NCI-H146 treated with DMSO at 0.1 percent for 48 hours (cell line): ENCODE measurements around the gene BAIAP2.

Experiments used
- DNase-seq: peaks from one replicate; lab custom pipeline; 2025; ENCODE audit not compliant: unreplicated experiment; lab: John Stamatoyannopoulos, UW

The BAIAP2 gene

GRCh38 chr17:81154961-81155360 is 120.0 kb downstream of the BAIAP2 start:
- no peak for DNase-seq

GRCh38 chr17:81156866-81157805 is 122.2 kb downstream of the BAIAP2 start:
- no peak for DNase-seq

GRCh38 chr17:81157848-81158687 is 123.1 kb downstream of the BAIAP2 start:
- DNase-seq = no peak

- no peak for DNase-seq
These were observed 124.0 kb downstream of the BAIAP2 start for GRCh38 chr17:81158688-81159590.

- DNase-seq = no peak
These were observed 124.8 kb downstream of the BAIAP2 start for GRCh38 chr17:81159611-81160265.

- DNase-seq = no peak
These were observed 125.4 kb downstream of the BAIAP2 start for GRCh38 chr17:81160306-81160705.

- no peak for DNase-seq
These were observed 125.9 kb downstream of the BAIAP2 start for GRCh38 chr17:81160747-81161453.

GRCh38 chr17:81161536-81161935 is 126.6 kb downstream of the BAIAP2 start:
- no peak for DNase-seq

- DNase-seq = no peak
These were observed 127.0 kb downstream of the BAIAP2 start for GRCh38 chr17:81161972-81162371.

GRCh38 chr17:81162491-81162890 is 127.5 kb downstream of the BAIAP2 start:
- no peak for DNase-seq

GRCh38 chr17:81163051-81163695 is 128.2 kb downstream of the BAIAP2 start:
- DNase-seq = no peak

GRCh38 chr17:81163703-81164370 is 128.9 kb downstream of the BAIAP2 start:
- DNase-seq = no peak

GRCh38 chr17:81164371-81165245 is 129.7 kb downstream of the BAIAP2 start:
- DNase-seq = no peak

- DNase-seq = no peak
These were observed 130.5 kb downstream of the BAIAP2 start, which contains the start of gene PVALEF for GRCh38 chr17:81165246-81166032. TSS of gene PVALEF (plus strand) at chr17:81165507. CDS start at chr17:81181227, 15,720 bp downstream.

GRCh38 chr17:81166033-81166492 is 131.1 kb downstream of the BAIAP2 start, which contains the start of gene AATK:
TSS of gene AATK (minus strand) at chr17:81166221. CDS start at chr17:81165992, 229 bp downstream.
- DNase-seq = no peak
